Vagina (tissue), 2 donors: ENCODE data around the gene RFX7. TPM values are rescaled to one million over a fixed set of nuclear protein-coding genes. Genes with fewer than 3 reads are reported as not detected.

Experiments used
- DNase-seq, 2 donors: peaks; one replicate each; pipeline ENCODE4 v3.0.0-alpha.2; 2017; ENCODE audit errors: extremely low spot score in 2 of 2
- H3K27ac ChIP-seq: fragments of 200-600 bp; sonication (generic); one replicate; pipeline ENCODE4 v1.5.1; 2019
- H3K27me3 ChIP-seq: fragments of 200-600 bp; sonication (generic); one replicate; pipeline ENCODE4 v1.5.1; 2019
- H3K36me3 ChIP-seq, 2 donors: fragments of 200-600 bp; sonication (generic); one replicate each; pipeline ENCODE4 v1.5.1; 2017 to 2019
- H3K4me1 ChIP-seq: fragments of 200-600 bp; sonication (generic); one replicate; pipeline ENCODE4 v1.5.1; 2019
- H3K4me3 ChIP-seq, 2 donors: fragments of 200-600 bp; sonication (generic); 1 replicate in 1 of 2; 2 replicates in 1 of 2; pipeline ENCODE4 v1.5.1; 2016 to 2019
- H3K9me3 ChIP-seq: fragments of 200-600 bp; sonication (generic); one replicate; pipeline ENCODE4 v1.5.1; 2019
- POLR2A ChIP-seq, 2 donors: fragments of 450-650 bp; IDR thresholded peaks; one replicate each; pipeline ENCODE4 v1.6.1; 2017; ENCODE audit warnings: antibody characterized with exemption in 2 of 2, mild to moderate bottlenecking in 2 of 2, moderate library complexity in 2 of 2
- POLR2AphosphoS5 ChIP-seq, 2 donors: sonication (generic); formaldehyde crosslinking; IDR thresholded peaks; one replicate each; pipeline ENCODE4 v1.9.0; 2017; ENCODE audit warnings: antibody characterized with exemption in 2 of 2, mild to moderate bottlenecking in 2 of 2, low read depth in 1 of 2; ENCODE audit not compliant: insufficient read depth in 1 of 2
- intact Hi-C: fragments of 100-400 bp; cut with DNase I; formaldehyde crosslinking; loops from one replicate; pipeline ENCODE4 v1.15.1; 2023
- total RNA-seq: library from RNA; depleted of rRNA; stranded (reverse); fragments of >200 nt; gene quantifications from one replicate; pipeline ENCODE4 v1.2.3, GENCODE V29; 2016
- TF ChIP-seq, protein P1 (sequence below), 3 experiments: fragments of 450-650 bp in 2 of 3; fragments of 200-600 bp in 1 of 3; sonication (generic) in 1 of 3; IDR thresholded peaks; one replicate each; pipeline ENCODE4 v1.5.1; 2017 to 2019; ENCODE audit warnings: antibody characterized with exemption in 3 of 3, mild to moderate bottlenecking in 2 of 3, moderate library complexity in 2 of 3

The RFX7 gene
- total RNA-seq, 1 donor from 2014 or later, result 15.5 TPM

DNA sequence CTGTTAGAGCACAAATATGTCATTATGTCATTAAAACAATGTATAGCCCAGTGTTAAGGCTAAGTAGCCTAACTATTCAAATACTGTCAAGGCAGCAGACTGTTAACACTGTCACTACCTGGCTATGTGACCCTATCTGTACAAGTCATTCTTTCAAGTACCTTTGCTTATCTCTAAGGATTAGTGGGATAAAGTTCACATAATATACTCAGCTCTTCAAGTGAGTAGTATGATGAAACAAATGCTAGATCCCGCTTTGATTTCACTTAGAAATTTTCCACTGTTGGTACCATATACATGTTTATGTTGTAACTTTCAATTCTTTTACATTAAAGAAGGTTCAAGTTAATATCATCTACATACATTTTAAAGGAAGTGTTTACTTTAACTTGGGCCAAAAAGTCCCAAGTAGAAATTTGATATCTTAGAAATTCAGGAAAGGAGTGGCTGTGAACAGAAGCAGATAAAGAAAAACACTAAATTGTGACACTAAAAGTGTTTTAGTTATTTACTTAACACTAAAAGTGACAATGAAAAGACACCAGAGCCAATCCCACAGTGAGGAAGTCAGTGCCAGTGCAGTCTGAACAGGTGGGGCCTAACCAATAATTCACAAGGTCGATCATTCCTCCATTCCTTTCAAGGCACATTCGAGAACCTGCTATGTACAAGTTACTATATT is 4.8 kb upstream of the RFX7 start:
- Histone ChIP-seq H3K9me3 (no peaks in the 10 kb centered on the region), H3K27me3 (no peaks in the 10 kb centered on the region), H3K4me3 (no peak overlapping the region), H3K27ac (no peak overlapping the region), H3K36me3 (no peaks in the 10 kb centered on the region), H3K4me1 (peaks cover 9% of the 10 kb centered on the region)
- TF ChIP-seq, protein P1, sequence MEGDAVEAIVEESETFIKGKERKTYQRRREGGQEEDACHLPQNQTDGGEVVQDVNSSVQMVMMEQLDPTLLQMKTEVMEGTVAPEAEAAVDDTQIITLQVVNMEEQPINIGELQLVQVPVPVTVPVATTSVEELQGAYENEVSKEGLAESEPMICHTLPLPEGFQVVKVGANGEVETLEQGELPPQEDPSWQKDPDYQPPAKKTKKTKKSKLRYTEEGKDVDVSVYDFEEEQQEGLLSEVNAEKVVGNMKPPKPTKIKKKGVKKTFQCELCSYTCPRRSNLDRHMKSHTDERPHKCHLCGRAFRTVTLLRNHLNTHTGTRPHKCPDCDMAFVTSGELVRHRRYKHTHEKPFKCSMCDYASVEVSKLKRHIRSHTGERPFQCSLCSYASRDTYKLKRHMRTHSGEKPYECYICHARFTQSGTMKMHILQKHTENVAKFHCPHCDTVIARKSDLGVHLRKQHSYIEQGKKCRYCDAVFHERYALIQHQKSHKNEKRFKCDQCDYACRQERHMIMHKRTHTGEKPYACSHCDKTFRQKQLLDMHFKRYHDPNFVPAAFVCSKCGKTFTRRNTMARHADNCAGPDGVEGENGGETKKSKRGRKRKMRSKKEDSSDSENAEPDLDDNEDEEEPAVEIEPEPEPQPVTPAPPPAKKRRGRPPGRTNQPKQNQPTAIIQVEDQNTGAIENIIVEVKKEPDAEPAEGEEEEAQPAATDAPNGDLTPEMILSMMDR (IDR thresholded peaks at IDR 0.05), result no peak
- TF ChIP-seq POLR2AphosphoS5 (IDR thresholded peaks at IDR 0.05; ENCODE audit: insufficient read depth in 1 of 2, low read depth in 1 of 2) (no peak), POLR2A (IDR thresholded peaks at IDR 0.05) (no peak)
- DNase-seq, result no peak
- intact Hi-C loops, result no loop called here

DNA sequence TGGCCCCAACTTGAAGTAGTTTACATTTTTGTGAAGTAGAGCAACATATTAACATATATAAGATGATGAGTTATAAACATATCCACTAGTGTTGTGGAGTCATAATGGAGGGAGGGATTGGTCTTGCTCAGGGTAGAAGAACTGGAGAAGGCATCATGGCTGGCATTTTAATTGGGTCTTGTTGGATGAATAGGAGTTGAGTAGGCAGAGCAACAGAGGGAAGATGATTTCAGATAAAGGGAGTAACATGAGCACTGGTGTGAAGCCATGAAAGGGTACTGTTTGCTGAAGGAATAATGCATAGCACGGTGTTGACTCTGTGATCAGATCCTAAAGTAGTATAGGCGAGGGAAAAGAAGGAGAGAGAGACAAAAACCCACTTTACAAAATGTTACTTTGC is 3.6 kb upstream of the RFX7 start:
- H3K36me3 ChIP-seq, result no peaks in the 10 kb centered on the region
- peaks cover 16% of the 10 kb centered on the region for H3K4me1 ChIP-seq
- no peak overlapping the region for H3K27ac ChIP-seq
- H3K27me3 ChIP-seq, result no peaks in the 10 kb centered on the region
- H3K4me3 ChIP-seq, result no peak overlapping the region
- H3K9me3 ChIP-seq, result no peaks in the 10 kb centered on the region
- intact Hi-C loops, result no loop called here
- no peak for TF ChIP-seq POLR2AphosphoS5 (IDR thresholded peaks at IDR 0.05; ENCODE audit: insufficient read depth in 1 of 2, low read depth in 1 of 2)
- TF ChIP-seq, protein P1 (IDR thresholded peaks at IDR 0.05), result no peak
- TF ChIP-seq POLR2A (IDR thresholded peaks at IDR 0.05), result no peak
- no peak for DNase-seq

DNA sequence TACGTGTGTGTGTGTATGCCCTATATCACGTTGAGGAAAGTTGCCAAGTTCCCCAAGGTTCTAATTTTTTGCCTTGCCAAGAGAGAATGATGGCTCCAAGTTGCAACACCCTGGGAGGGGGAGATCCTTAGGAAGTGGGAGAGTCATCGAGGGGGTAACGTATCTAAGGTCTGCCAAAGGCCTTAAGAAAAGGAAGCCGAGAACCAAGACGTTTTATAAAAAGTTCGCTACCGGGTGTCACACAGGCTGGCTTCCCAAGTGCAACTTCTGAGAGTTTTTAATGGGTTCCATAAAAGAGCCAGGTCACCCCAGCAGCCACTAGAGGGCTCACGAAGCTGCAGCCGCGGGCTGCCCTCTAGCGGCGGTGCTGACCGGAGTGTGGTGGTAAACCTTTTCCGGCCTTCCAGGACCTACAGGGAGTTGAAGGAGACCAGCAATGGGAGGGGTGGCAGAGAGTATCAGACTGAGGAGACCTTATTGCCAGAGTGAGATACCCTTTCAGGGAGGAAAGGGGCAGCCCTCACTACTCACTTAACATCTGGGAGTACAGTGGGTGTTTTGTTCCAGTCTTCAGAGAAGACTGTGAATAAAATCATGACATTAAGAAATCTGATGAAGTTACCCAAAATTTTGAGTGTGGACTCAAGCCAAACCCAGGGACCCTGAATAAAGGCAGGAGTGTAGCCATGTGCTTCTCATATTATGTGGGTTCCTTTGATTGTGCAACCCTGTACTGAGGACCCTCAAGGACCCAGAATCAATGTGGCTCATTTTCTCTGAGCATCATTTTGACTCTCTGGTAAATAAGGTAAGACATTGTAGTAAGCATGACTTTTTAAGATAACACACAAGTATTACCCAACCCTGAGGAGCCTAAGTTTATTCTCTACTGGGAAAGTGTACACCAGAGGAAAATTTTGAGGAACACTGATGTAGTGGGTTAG is 2.5 kb upstream of the RFX7 start:
- intact Hi-C loops, result no loop called here

DNA sequence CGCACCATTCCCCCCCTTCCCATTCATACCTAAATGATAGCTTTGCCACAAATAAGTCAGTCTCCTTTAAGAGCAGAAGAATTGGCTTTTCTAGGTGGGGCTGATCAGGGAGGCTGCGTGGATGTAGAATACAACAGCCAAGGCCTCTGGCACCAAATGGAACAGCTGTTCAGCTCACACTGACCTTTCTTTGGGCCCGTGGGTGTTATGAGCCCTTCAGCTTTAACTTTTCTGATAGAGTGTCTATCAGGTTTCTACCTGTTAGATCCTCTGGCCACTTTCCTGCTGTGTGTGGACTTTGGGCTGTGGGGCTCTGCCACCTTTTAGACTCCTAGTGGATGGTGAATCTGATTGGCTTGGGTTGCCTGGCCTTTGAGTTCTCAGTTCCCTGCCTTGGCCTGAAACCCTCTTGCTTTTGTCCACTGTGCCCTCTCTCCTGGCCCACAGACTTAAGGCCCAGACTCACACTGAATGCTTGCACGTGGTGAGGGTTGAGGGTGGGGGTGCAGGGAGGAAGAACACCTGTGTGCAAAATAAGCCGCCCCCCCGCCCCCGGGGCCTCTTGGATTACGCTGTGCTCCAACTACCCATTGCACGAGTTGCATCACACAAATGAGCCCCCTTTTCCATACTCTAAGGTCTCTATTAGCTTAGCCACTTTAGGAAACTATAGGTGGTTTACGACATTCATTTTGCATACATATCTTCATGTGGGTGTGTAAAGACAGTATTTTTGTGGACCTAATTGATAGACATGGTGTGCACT is 1.3 kb upstream of the RFX7 start:
- TF ChIP-seq POLR2A (IDR thresholded peaks at IDR 0.05) (no peak), POLR2AphosphoS5 (IDR thresholded peaks at IDR 0.05; ENCODE audit: insufficient read depth in 1 of 2, low read depth in 1 of 2) (no peak)
- TF ChIP-seq, protein P1 (IDR thresholded peaks at IDR 0.05), result no peak
- H3K27ac ChIP-seq, result peak overlapping the region; percentile 95
- no peaks in the 10 kb centered on the region for H3K27me3 ChIP-seq
- intact Hi-C loops, result no loop called here
- H3K4me3 ChIP-seq, result peak overlapping the region; percentile 73 to 85
- DNase-seq, result no peak
- H3K4me1 ChIP-seq, result peaks cover 39% of the 10 kb centered on the region
- no peaks in the 10 kb centered on the region for H3K9me3 ChIP-seq
- no peaks in the 10 kb centered on the region for H3K36me3 ChIP-seq

More for the DNA sequence above, 2.5 kb upstream of the RFX7 start:
- H3K9me3 ChIP-seq, result no peaks in the 10 kb centered on the region
- DNase-seq, result peak in 1 of 2 donors; percentile 87
- H3K36me3 ChIP-seq, result no peaks in the 10 kb centered on the region
- H3K27ac ChIP-seq, result peak overlapping the region; percentile 34
- TF ChIP-seq, protein P1 (IDR thresholded peaks at IDR 0.05), result peak; percentile 80 to 97 (median 96)
- TF ChIP-seq POLR2AphosphoS5 (IDR thresholded peaks at IDR 0.05; ENCODE audit: insufficient read depth in 1 of 2, low read depth in 1 of 2) (peak; percentile 39 to 77), POLR2A (IDR thresholded peaks at IDR 0.05) (no peak)
- peaks cover 27% of the 10 kb centered on the region for H3K4me1 ChIP-seq
- peak overlapping the region; percentile 20 to 31 for H3K4me3 ChIP-seq
- no peaks in the 10 kb centered on the region for H3K27me3 ChIP-seq
